Mesodermal cell (in vitro differentiated cells): ENCODE data around the gene U2AF2.

Experiments
- H3K27ac ChIP-seq: 2 replicates; pipeline ENCODE4 v1.7.0; 2013; ENCODE audit warnings: mild to moderate bottlenecking, low read depth, low read length, moderate library complexity; ENCODE audit not compliant: severe bottlenecking
- H3K36me3 ChIP-seq: 2 replicates; pipeline ENCODE4 v1.7.1; 2013; ENCODE audit warnings: mild to moderate bottlenecking, low read length, moderate library complexity; ENCODE audit not compliant: control insufficient read depth, insufficient read depth
- H3K4me1 ChIP-seq: one replicate; pipeline ENCODE4 v1.7.1; 2013; ENCODE audit warnings: mild to moderate bottlenecking, low read length; ENCODE audit not compliant: insufficient read depth, control insufficient read depth, poor library complexity, severe bottlenecking
- H3K4me3 ChIP-seq: 2 replicates; pipeline ENCODE4 v1.7.0; 2013; ENCODE audit warnings: low read length, control low read depth, mild to moderate bottlenecking; ENCODE audit not compliant: insufficient read depth, poor library complexity, severe bottlenecking; ENCODE audit errors: extremely low read depth
- H3K9me3 ChIP-seq: 2 replicates; pipeline ENCODE4 v1.7.1; 2013; ENCODE audit warnings: mild to moderate bottlenecking, low read length, moderate library complexity; ENCODE audit not compliant: control insufficient read depth
- WGBS, 2 experiments: methylation state at CpG; one replicate each; pipeline ENCODE4 v1.1.5; 2013; ENCODE audit warnings: missing lambda C conversion rate in 2 of 2; ENCODE audit not compliant: insufficient coverage in 2 of 2; 5-methylcytosine and 5-hydroxymethylcytosine counted together

Gene U2AF2

DNA sequence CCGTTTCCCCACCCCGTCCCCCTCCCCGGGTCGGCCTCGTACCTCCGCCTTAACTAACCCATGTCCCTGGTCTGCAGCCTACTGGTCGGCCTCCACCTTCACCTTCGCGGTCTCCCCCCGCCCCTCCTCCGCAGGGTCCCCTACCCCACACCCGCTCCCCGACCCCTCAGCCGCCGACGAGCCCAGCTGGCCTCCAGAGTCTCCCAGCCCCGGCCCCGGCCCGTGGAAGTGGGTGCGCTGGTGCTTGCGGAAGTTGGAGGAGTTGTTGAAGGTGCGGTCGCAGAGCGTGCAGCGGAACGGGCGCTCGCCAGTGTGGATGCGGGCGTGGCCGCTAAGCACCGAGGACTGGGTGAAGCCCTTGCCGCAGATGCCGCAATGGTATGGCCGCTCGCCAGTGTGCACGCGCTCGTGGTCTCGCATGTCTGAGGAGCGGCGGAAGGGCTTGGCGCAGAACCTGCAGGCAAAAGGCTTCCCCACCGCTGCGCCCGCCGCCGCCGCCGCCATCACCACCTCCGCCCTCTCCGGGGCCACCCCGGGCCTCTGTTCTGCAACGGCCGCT, 33.1 kb upstream of the U2AF2 start:
- Histone ChIP-seq H3K9me3 (no peaks in the 10 kb centered on the region), H3K27ac (no peak overlapping the region), H3K4me1 (no peaks in the 10 kb centered on the region), H3K36me3 (peaks cover 25% of the 10 kb centered on the region), H3K4me3 (no peak overlapping the region)
- WGBS, 2 experiments = 96 to 97% methylated on average over 36 to 47 of the region's 55 CpGs

DNA sequence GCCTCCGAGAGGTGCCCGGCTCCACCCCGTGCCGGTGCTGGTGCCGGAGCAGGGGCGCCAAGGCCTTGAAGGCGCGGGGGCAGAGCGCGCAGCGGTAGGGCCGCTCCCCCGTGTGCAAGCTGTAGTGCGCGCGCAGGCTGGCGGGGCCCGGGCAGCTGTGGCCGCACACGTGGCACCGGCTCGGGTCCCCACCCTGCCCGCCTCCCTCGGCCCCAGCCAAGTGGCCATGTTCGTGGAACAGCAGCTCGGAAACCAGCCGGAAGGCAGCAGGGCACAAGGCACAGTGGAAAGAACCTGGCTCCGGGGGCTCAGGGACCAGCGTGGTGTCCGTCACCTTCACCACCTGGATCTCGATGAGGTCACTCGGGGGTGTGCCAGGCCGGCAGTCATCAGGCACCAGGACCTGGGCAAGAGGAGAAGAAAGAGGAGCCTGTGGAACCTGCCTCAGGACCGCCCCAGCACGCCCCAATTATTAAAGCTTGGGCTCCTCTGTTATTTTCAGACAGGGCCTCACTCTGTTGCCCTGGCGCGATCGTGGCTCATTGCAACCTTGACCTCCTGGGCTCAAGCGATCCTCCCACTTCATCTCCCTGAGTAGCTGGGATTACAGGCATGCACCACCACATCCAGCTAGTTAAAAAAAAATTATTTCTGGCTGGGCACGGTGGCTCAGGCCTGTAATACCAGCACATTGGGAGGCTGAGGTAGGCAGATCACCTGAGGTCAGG, 32.4 kb upstream of the U2AF2 start:
- H3K9me3 ChIP-seq = no peaks in the 10 kb centered on the region
- peaks cover 19% of the 10 kb centered on the region for H3K36me3 ChIP-seq
- H3K4me1 ChIP-seq = no peaks in the 10 kb centered on the region
- no peak overlapping the region for H3K4me3 ChIP-seq
- 97% methylated on average over 30 to 40 of the region's 40 CpGs for WGBS, 2 experiments
- H3K27ac ChIP-seq = no peak overlapping the region

DNA sequence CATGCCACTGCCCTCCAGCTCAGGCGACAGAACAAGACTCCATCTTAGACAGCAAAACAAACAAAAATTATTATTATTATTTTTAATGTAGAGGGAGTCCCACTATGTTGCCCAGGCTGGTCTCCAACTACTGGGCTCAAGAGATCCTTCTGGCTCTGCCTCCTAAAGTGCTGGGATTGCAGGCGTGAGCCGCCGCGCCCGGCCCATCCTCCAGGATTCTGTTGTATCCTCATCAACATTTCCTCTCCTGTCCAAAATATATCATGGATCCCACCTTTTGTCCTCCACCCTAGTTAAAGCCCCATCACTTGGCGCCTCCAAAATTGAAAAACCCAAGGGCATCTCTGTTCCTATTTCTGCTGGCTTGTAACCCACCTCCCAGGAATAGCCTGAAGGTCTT, 31.7 kb upstream of the U2AF2 start:
- Histone ChIP-seq H3K36me3 (peaks cover 13% of the 10 kb centered on the region), H3K27ac (no peak overlapping the region), H3K4me3 (no peak overlapping the region), H3K4me1 (no peaks in the 10 kb centered on the region), H3K9me3 (no peaks in the 10 kb centered on the region)
- 95 to 100% methylated on average over 4 to 6 of the region's 7 CpGs for WGBS, 2 experiments

DNA sequence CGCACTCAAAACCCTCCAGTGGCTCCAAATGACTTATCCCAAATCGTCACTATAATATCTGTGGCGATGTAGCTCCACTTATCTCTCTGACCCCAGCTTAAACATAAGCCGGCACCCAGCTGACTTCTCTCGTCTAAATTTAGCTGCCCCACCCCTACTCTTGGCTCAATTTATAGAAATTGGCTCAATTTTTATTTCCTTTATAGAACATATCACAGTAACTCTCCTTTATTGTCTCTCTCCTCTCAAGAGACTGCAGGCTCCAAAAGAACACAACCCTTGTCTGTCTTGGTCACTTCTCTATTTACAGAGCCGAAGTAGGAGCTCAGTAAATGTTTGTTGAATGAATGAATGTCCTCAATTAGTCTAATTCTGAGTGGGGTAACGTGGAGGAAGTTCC, 31.3 kb upstream of the U2AF2 start:
- Histone ChIP-seq H3K4me1 (no peaks in the 10 kb centered on the region), H3K9me3 (no peaks in the 10 kb centered on the region), H3K4me3 (peak overlapping the region; percentile 56), H3K36me3 (peaks cover 13% of the 10 kb centered on the region), H3K27ac (peak overlapping the region; percentile 5)
- 91 to 92% methylated on average over 5 to 6 of the region's 7 CpGs for WGBS, 2 experiments

DNA sequence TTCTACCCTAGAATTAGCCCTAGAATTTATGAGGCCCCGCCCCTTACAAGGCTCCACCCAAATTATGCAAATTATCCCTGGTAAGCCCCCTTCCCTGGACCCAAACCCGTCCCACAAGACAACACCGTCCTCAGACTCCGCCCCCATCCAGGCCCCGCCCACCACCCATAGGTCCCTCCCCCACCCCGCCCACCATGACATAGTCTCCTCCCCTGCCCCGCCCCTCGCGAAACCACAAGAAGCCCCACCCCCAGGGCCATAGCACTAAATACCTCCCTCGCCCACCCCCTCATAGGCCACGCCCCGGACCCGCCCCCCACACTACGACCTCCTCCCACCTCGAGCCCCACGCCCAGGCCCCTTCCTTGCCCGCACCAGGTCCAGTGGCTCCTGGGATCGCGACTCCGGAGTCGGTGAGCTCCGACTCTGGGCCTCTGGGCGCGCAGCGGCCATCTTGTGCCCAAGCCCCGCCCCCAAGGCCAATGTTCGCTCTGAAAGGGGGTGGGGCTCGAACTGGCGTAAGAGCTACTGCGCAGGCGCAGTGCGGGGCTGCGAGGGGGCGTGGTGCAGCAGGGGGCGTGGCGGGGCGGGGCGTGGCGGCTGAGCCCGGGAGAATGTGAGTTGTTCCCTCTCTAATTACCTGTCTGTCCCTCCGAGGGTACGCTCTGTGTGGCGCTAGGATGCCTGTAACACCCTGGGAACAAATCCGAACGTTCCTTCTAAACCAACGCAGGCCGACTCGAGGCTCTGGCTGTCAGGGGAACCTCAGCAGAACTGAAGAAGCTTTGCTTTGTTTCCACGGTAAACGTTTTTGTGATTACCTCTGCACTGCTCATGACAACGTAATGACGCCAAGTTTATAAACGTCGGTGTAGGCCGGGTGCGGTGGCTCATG, 30.5 kb upstream of the U2AF2 start, which contains the start of gene ZNF784:
TSS of gene ZNF784 (minus strand) at position 458 of the 895 bp plus-strand sequence. CDS start at position 453, 5 bp downstream.
- Histone ChIP-seq H3K9me3 (no peaks in the 10 kb centered on the region), H3K4me1 (no peaks in the 10 kb centered on the region), H3K4me3 (peak within 1 kb of the TSS; percentile 56), H3K27ac (peak within 1 kb of the TSS; percentile 97), H3K36me3 (peaks cover 13% of the 10 kb centered on the region)
- WGBS, 2 experiments = 2 to 4% methylated on average over 36 to 40 of the region's 56 CpGs

DNA sequence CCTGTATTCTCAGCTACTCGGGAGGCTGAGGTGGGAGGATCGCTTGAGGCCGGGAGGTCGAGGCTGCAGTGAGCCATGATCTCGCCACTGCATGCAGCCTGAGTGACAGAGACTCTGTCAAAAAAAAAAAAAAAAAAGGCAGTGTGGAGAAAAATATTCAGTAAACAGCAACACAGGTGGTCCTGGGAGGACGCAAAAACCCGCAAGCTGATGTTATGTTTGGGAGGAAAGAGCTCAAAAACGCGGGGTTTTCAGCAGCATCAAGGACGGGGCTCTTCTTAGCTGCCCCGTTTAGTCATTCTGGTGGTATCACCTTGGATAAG, 29.9 kb upstream of the U2AF2 start:
- WGBS, 2 experiments = 60% methylated on average over 11 of the region's 11 CpGs; no CpG with 5 or more reads in 1 of the 2 experiments
- Histone ChIP-seq H3K36me3 (peaks cover 9% of the 10 kb centered on the region), H3K4me3 (peak overlapping the region; percentile 56), H3K27ac (no peak overlapping the region), H3K4me1 (no peaks in the 10 kb centered on the region), H3K9me3 (no peaks in the 10 kb centered on the region)

DNA sequence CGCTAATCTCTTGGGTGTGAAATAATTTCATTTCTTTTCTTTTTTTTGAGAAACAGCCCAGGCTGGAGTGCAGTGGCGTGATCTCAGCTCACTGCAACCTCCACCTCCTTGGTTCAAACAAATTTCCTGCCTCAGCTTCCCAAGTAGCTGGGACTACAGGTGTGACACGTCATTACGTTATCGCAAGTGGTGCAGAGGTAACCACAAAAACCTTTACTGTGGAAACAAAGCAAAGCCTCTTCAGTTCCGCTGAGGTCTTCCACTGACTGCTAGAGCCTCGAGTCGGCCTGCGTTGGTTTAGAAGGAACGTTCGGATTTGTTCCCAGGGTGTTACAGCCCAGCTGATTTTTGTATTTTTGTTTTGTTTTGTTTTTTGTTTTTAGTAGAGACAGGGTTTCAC, 28.5 kb upstream of the U2AF2 start:
- H3K36me3 ChIP-seq = peaks cover 2% of the 10 kb centered on the region
- H3K4me1 ChIP-seq = no peaks in the 10 kb centered on the region
- no peak overlapping the region for H3K4me3 ChIP-seq
- 82 to 93% methylated on average over 9 to 10 of the region's 11 CpGs for WGBS, 2 experiments
- no peak overlapping the region for H3K27ac ChIP-seq
- no peaks in the 10 kb centered on the region for H3K9me3 ChIP-seq

DNA sequence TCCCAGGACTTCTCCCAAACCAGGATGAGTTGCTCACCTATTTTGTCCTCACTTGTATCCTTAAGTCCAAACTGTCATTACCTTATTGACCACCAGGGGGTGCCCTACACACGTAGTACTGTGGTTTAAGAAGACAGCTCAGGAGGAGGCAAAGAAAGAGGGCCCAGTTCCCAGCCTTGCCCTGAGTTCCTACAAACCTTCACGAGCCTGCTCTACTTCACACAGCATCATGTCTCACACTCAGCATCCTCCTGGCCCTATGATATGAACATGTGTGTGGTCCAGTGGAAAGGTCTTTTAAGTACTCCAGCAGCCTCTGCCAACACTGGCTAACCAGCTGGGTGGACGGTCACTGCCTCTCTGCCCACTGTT, 22.4 kb upstream of the U2AF2 start:
- WGBS, 2 experiments = 42 to 90% methylated on average over 1 to 2 of the region's 3 CpGs
- Histone ChIP-seq H3K27ac (no peak overlapping the region), H3K36me3 (peaks cover 5% of the 10 kb centered on the region), H3K9me3 (no peaks in the 10 kb centered on the region), H3K4me3 (no peak overlapping the region), H3K4me1 (peaks cover 10% of the 10 kb centered on the region)

DNA sequence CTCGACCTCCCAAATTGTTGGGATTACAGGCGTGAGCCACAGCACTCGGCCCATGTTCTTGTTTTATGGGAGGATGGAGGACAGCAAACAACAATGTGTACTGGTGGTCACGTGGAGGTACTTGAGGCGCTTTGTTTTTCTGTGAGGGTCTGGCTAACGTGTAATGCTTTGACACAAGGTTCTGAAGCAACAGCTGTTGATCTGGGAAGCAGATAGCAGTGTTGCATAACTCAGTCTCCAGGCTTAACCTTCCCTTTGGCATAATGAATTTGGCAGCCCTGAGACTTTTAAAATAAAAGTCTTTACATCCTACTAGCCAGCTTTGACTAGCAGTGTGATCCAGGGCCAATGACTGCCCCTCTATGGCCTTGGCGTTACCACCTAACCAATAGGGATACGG, 21.0 kb upstream of the U2AF2 start:
- H3K27ac ChIP-seq = no peak overlapping the region
- H3K4me3 ChIP-seq = no peak overlapping the region
- 97 to 98% methylated on average over 6 to 7 of the region's 8 CpGs for WGBS, 2 experiments
- H3K36me3 ChIP-seq = peaks cover 19% of the 10 kb centered on the region
- peaks cover 10% of the 10 kb centered on the region for H3K4me1 ChIP-seq
- no peaks in the 10 kb centered on the region for H3K9me3 ChIP-seq

DNA sequence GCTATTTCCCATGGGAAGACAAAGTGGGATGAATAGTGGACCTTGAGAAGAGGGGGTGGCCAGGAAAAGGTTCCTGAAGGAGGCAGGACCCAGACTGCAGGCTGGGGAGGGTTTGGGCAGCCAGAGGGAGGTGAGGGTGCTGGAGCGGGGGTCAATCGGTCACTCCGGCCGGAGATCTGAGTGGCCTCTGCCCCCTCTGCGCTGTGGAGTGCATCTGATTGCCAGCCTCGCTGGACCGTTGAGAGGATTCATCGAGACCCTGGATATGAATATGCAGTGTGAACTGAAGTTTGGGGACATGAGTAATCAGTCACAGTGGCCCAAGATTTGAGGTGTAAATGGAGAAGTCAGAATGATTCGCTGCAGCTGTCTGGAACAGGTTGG, 19.5 kb upstream of the U2AF2 start:
- Histone ChIP-seq H3K27ac (peak overlapping the region; percentile 91), H3K4me3 (peak overlapping the region; percentile 93), H3K9me3 (no peaks in the 10 kb centered on the region), H3K36me3 (peaks cover 19% of the 10 kb centered on the region), H3K4me1 (peaks cover 10% of the 10 kb centered on the region)
- WGBS, 2 experiments = 8% methylated on average over 6 to 9 of the region's 9 CpGs
